Measurements from ENCODE around the gene DTX3. TPM values are rescaled to one million over a fixed set of nuclear protein-coding genes. Genes with fewer than 3 reads are reported as not detected.
"Not testable (repeated sequence)": the region's sequence is repeated elsewhere in the genome, so short reads cannot be mapped to it uniquely, and the experiment has no call there.

DTX3 gene
- total RNA-seq, 1 experiment from 2014 or later, result 11.9 TPM

- Histone ChIP-seq H3K27me3 (ENCODE audit: low read length) (peaks cover 15% of the 10 kb centered on the region), H3K79me2 (ENCODE audit: low read length) (no peaks in the 10 kb centered on the region), H3K4me3 (ENCODE audit: low read length) (no peak overlapping the region), H3K9me2 (replicated peaks; ENCODE audit: low read length) (no peaks in the 10 kb centered on the region), H3K4me1 (ENCODE audit: insufficient read depth, low read length) (no peaks in the 10 kb centered on the region), H3K36me3 (ENCODE audit: low read depth, low read length) (no peaks in the 10 kb centered on the region), H3K4me2 (ENCODE audit: low read length) (no peak overlapping the region), H3K9ac (ENCODE audit: low read length) (no peak overlapping the region), H3K27ac (ENCODE audit: low read length) (no peak overlapping the region), H3F3A (ENCODE audit: low read length, unreplicated experiment) (no peaks in the 10 kb centered on the region), H3K9me3 (ENCODE audit: low read length) (no peaks in the 10 kb centered on the region), H2AFZ (ENCODE audit: low read length) (no peak overlapping the region), H4K20me1 (ENCODE audit: low read length) (no peaks in the 10 kb centered on the region)
- CTCF ChIA-PET, result no interaction called here
- DNase-seq, result no peak
- TF ChIP-seq CTCF (conservative IDR thresholded peaks at IDR 0.05; ENCODE audit: low read depth, low read length), result no peak
- no peak for TF ChIP-seq EZH2 (IDR thresholded peaks at IDR 0.05; ENCODE audit: low read length, unreplicated experiment)
- TF ChIP-seq EZH2phosphoT487 (IDR thresholded peaks at IDR 0.05; ENCODE audit: borderline replicate concordance, low read length), result no peak
- POLR2A ChIA-PET (ENCODE audit: unreplicated experiment), result no interaction called here
- no peak for ATAC-seq
- intact Hi-C loops (cut with micrococcal nuclease), result no loop called here
- no TSS peak for BruUV-seq (replicated peaks)
These were observed 13.3 kb downstream of the DTX3 start for GRCh38 chr12:57617942-57618341.

- H3K9me3 ChIP-seq (ENCODE audit: low read length); H3K4me1 ChIP-seq (ENCODE audit: insufficient read depth, low read length); H3K4me2 ChIP-seq (ENCODE audit: low read length); H3K27ac ChIP-seq (ENCODE audit: low read length); H4K20me1 ChIP-seq (ENCODE audit: low read length); CTCF ChIA-PET; POLR2A ChIA-PET (ENCODE audit: unreplicated experiment); BruUV-seq (replicated peaks); H3K4me3 ChIP-seq (ENCODE audit: low read length); H3F3A ChIP-seq (ENCODE audit: low read length, unreplicated experiment); H3K36me3 ChIP-seq (ENCODE audit: low read depth, low read length); DNase-seq; intact Hi-C loops (cut with micrococcal nuclease); H3K79me2 ChIP-seq (ENCODE audit: low read length); H3K9me2 ChIP-seq (replicated peaks; ENCODE audit: low read length); ATAC-seq; H3K9ac ChIP-seq (ENCODE audit: low read length); H2AFZ ChIP-seq (ENCODE audit: low read length): not testable (repeated sequence)
- H3K27me3 ChIP-seq (ENCODE audit: low read length), result peaks cover 15% of the 10 kb centered on the region
These were observed 13.8 kb downstream of the DTX3 start for GRCh38 chr12:57618431-57618830.

- no peaks in the 10 kb centered on the region for H3K4me1 ChIP-seq (ENCODE audit: insufficient read depth, low read length)
- ATAC-seq, result no peak
- no peak overlapping the region for H2AFZ ChIP-seq (ENCODE audit: low read length)
- H3K27ac ChIP-seq (ENCODE audit: low read length), result no peak overlapping the region
- H3K9me3 ChIP-seq (ENCODE audit: low read length), result no peaks in the 10 kb centered on the region
- BruUV-seq (replicated peaks), result no TSS peak
- H3K9me2 ChIP-seq (replicated peaks; ENCODE audit: low read length), result no peaks in the 10 kb centered on the region
- intact Hi-C loops (cut with micrococcal nuclease), result no loop called here
- DNase-seq, result no peak
- no peaks in the 10 kb centered on the region for H3F3A ChIP-seq (ENCODE audit: low read length, unreplicated experiment)
- no peak overlapping the region for H3K4me2 ChIP-seq (ENCODE audit: low read length)
- peaks cover 15% of the 10 kb centered on the region for H3K27me3 ChIP-seq (ENCODE audit: low read length)
- no peaks in the 10 kb centered on the region for H3K79me2 ChIP-seq (ENCODE audit: low read length)
- ChIA-PET POLR2A (ENCODE audit: unreplicated experiment) (no interaction called here), CTCF (no interaction called here)
- H3K36me3 ChIP-seq (ENCODE audit: low read depth, low read length), result no peaks in the 10 kb centered on the region
- TF ChIP-seq EZH2 (IDR thresholded peaks at IDR 0.05; ENCODE audit: low read length, unreplicated experiment) (no peak), EZH2phosphoT487 (IDR thresholded peaks at IDR 0.05; ENCODE audit: borderline replicate concordance, low read length) (no peak), CTCF (conservative IDR thresholded peaks at IDR 0.05; ENCODE audit: low read depth, low read length) (no peak)
- H4K20me1 ChIP-seq (ENCODE audit: low read length), result no peaks in the 10 kb centered on the region
- no peak overlapping the region for H3K9ac ChIP-seq (ENCODE audit: low read length)
- H3K4me3 ChIP-seq (ENCODE audit: low read length), result no peak overlapping the region
These were observed 14.4 kb downstream of the DTX3 start for GRCh38 chr12:57618966-57619433.
